HG02678 (cell line): ENCODE measurements around the gene SLC26A9.

Experiments used
- ATAC-seq: cut with Tn5 transposase; IDR thresholded peaks from one replicate; pipeline ENCODE4 v1.9.1; 2021; ENCODE audit warnings: mild to moderate bottlenecking, moderate library complexity; ENCODE audit not compliant: unreplicated experiment

Gene SLC26A9

DNA sequence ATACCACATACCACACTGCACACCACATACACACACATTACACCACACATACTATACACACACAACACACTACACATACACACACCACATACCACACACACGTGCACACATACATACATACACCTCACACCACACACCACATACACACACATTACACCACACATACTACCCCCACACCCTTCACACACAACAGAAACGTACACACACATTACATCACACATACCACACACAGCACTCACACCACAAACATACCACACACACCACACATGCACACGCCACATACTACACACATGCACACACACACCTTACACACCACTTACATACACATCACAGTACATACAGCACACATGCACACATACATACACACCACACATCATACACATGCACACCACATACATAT is 31.5 kb upstream of the SLC26A9 start:
- no peak for ATAC-seq

GRCh38 chr1:205973377-205974232 is 30.3 kb upstream of the SLC26A9 start:
- ATAC-seq = no peak

GRCh38 chr1:205972491-205973168 is 29.4 kb upstream of the SLC26A9 start:
- no peak for ATAC-seq

GRCh38 chr1:205972081-205972480 is 28.8 kb upstream of the SLC26A9 start:
- no peak for ATAC-seq

GRCh38 chr1:205971082-205971481 is 27.8 kb upstream of the SLC26A9 start:
- ATAC-seq = no peak

DNA sequence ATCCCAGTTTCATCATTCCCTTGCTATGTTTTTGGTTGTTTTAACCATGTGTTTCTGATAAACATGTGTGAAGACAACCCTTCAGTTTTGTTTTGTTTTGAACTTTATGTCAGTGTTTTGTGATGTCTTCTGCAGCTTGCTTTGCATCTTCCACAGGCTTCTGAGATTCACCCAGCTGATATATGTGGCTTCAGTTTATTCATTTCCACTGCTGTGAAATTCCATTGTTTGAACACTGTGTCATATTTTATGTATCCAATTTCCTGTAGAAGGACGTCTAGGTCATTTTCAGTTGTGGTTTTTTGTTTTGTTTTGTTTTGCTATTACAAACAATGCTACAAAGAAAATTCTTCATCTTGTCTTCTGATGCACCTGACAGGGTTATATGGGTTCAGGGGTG is 27.2 kb upstream of the SLC26A9 start:
- ATAC-seq = no peak

- no peak for ATAC-seq
Measured at GRCh38 chr1:205969229-205969628, 26.0 kb upstream of the SLC26A9 start.

GRCh38 chr1:205967554-205968335 is 24.5 kb upstream of the SLC26A9 start:
- ATAC-seq = no peak

DNA sequence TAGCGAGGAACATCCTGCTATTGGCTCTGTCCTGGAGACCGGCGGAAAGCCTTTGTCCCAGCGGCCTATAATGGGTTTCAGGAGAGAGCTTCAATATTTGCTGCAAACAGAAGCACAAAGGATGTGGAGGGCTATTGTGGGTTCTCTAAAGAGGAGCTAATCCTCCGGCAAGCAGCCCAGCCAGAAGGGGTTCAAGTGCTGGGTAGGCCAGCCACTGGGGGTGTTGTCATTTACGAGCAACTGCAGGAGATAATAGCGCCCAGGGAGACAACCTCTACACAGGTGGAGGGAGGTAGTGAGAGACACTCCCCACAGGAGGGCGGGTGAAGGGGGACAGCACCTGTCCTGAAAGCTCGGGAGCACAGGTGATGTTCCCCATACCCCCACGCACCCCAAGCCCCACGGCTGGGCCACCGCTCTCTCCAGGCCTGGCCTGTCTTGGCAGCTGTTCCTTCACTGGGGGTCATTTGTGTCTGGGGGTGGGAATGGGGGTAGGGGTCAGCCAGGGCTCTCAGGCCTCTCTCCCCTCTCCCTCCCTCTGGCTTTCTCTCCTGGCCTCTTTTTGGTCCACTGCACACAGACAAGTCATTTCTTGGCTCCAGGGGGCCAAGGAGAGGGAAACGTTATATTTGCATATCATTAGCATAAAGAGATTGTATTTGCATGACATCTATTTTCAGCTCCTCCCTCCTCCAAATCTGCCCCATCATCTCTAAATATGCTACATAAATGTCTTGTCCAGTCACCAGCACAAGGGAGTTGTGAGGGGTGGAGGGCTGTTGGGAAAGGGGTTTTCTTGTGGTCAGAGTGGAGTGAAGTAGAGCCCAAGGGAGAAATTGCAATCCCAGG is 22.0 kb upstream of the SLC26A9 start:
- ATAC-seq = no peak

- no peak for ATAC-seq
Measured at GRCh38 chr1:205963352-205964155, 20.3 kb upstream of the SLC26A9 start.

DNA sequence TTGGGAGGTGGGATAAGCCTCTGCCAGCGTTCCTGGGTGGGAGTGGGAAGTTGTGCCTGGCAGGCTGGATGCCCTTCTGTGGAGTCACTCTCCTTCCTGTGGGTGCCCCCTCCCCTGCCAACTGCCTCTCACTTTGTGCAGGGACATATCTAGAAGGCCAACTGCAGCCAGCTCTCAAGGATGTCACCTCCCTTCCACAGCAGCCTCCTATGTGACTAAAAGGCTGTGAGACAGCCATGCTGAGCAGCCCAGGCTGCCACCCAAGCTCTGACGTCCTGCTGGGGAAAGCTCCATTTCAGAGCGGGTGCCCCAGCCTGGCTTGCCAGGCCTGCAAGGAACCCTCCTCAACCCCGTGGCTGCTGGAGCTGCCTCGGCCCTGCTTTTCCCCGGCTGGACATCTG is 19.6 kb upstream of the SLC26A9 start:
- ATAC-seq = no peak

DNA sequence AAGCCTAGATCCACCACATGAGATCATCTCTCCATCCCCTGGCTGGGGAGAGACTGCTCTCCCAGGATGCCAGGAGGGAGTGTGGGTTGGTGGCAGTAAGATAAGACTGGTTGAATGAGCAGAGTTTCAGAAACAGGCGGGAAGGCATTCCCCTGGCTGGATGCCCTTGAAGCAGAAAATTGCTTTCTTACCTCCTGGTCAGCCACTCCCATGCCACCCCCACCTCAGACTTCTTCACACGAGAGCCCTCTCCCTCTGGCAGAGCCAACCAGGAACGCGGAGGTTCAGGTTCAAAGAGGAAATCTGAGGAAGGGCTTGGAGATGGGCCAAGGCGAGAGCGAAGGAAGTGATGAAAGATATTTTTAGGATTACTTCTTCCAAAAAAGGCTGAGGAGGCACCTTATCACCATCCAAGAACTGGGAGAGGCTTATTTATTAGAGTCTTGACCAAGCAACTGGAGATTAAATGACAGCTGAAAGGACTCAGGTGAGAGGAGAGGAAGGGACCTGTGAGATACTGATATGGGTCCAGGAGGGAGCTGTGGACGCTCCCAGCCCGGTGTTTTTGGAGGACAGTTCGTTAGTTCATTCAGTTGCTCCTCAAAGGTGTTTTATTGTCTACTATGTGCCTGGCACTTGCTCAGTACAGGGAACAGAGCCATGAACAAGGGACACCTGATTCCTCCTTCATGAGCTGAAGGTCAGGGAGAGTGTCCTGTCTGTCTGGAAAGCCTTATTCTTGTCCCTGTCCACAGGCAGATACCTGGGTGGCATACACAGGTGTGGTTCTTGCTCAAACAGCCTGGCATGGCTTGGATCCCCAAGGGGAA is 18.9 kb upstream of the SLC26A9 start:
- ATAC-seq = no peak

GRCh38 chr1:205961405-205961804 is 18.1 kb upstream of the SLC26A9 start:
- ATAC-seq = no peak

- ATAC-seq = no peak
Measured at GRCh38 chr1:205959789-205960188, 16.5 kb upstream of the SLC26A9 start.

GRCh38 chr1:205955499-205955898 is 12.2 kb upstream of the SLC26A9 start:
- no peak for ATAC-seq

DNA sequence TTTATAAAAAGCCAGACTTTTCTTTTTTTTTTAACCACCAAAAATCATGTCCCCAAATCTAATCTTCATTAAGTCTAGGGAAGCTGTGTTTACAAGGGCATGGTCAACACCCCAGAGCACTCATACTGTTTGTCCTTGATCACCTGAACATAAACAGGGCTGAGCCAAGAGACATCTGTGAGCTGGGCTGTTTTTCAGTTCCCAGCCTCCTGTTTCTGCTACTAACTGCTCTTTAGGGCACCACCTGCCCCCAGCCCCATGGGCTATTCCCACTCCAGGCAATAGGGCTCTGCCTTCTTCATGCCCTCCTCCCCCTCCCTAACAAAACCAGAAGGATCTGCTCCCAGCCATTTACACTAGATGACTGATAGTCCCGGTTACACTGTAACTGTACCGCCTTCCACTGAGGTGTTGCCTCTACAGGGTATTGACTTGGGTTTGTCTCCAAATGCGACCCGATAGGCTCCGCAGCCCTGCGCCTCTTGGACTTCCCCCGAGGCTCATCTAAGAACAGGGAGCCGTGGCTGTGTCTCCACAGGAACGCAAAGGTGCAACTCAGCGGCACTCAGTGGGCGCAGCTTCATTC is 11.7 kb upstream of the SLC26A9 start:
- no peak for ATAC-seq

DNA sequence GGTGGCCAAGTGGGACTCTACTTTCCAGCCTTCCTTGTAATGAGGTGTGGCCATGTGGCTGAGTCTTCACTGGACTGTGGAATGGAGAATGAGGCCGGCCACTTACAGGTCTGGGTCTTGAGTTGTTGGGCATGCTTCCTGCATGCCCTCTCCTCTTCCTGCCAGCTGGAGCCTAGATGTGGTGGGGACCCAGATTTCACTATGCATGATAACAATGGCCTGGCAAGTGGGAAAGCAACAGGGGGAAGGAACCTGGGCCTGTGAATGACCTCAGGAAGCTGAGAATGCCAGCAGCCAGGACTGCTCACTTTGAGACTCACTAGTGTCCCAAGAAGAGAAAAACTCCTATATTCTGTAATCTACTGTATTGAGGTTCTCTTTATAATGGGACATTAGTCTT is 8.5 kb upstream of the SLC26A9 start:
- no peak for ATAC-seq

DNA sequence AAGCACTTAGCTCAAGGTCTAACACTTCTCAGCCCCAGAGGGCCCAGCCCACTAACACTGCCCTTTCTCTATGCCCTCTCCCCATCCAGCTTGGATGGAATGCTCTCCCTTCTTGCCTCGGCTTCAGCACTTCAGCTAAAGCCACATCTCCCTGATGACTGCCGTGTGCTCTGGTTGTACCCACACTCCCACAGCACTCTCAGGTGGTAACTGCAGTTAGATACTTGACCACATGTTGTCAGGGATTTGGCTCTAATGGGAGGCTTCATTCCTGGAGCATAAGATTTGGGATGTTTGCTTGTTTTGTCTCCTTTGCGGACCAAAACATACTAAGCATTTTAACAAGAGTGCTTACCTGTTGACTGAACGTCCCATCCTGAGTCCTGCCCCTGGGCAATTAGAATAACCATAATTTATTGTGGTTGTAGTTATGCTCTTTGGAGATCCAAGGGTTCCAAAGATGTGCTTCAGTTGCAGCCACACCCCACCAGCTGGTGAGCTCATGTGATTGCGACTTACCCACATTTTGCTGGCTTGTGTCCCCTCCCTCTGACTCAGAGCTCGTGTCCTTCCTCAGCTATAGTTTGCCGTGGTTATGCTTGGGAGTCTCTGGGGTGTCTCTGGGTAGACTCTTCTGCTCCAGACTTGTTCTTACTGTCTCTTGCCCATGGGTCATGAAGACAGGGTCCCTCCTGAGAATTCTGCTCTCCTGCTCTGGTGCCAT is 7.7 kb upstream of the SLC26A9 start:
- no peak for ATAC-seq
